GM21447 (cell line): ENCODE data around the gene MAP3K12.
"Not testable (repeated sequence)": the region's sequence is repeated elsewhere in the genome, so short reads cannot be mapped to it uniquely, and the experiment has no call there.

ENCODE experiments used
- ATAC-seq: cut with Tn5 transposase; IDR thresholded peaks from one replicate; pipeline ENCODE4 v1.9.1; 2021; ENCODE audit not compliant: unreplicated experiment

MAP3K12 gene

GRCh38 chr12:53443955-53444354 is 55.3 kb downstream of the MAP3K12 start:
- no peak for ATAC-seq

DNA sequence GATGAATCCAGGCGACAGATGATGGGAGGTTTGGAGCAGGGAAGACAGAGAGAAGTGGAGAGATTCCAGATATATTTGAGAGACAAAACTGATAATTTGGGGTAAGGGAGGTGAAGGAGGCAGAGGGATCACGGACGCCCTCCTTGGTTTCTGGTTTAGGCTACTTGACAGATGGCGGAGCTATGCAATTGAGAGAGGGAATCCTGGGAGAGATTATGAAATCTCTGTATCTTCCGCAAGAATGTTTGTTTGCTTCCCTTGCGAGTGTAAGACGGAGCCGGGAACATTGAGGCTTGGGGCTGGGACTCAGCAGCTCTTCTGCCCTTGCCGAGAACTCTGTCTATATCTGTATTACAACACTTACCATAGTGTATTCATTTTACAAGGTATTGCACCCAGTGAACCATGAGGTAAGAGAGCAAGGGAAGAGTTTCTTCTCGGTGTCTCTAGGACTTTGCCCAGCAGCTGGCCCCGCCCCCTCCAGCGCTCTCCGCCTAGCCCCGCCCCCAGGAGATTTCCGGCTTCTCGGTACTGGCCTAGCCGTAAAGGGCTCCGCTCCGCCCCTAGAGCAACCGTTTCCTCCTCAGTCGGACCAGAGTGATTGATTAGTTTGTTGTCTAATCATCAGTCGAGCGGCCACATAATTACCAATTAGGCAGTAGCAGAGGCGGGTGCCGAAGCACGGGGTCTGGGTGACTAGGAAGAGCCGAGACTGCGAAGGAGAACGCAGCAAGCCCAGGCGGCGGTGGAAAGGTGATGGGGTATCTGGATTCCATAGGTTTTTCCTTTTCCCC is 58.0 kb downstream of the MAP3K12 start, which contains the start of gene PRR13:
Gene PRR13, plus strand, starts transcription at position 695 of the 794 bp plus-strand sequence. CDS start 981 bp downstream, outside the sequence.
- peak; percentile 98 for ATAC-seq

GRCh38 chr12:53439582-53439981 is 59.7 kb downstream of the MAP3K12 start:
- not testable (repeated sequence) for ATAC-seq

- not testable (repeated sequence) for ATAC-seq
Observed at GRCh38 chr12:53435326-53435725, 63.9 kb downstream of the MAP3K12 start.

DNA sequence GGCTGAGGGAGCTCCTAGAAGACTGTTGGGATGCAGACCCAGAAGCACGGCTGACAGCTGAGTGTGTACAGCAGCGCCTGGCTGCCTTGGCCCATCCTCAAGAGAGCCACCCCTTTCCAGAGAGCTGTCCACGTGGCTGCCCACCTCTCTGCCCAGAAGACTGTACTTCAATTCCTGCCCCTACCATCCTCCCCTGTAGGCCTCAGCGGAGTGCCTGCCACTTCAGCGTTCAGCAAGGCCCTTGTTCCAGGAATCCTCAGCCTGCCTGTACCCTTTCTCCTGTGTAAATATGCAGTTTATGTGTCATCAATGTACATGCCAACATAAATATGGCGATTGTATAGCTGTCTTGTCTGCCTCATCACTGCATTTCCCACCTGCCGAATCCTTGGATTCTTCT is 68.1 kb downstream of the MAP3K12 start:
- ATAC-seq: no peak

GRCh38 chr12:53430116-53430515 is 69.1 kb downstream of the MAP3K12 start:
- ATAC-seq: no peak
